Transverse colon (tissue), 4 donors: ENCODE results near the gene ZFHX2. TPM values are rescaled to one million over a fixed set of nuclear protein-coding genes. Genes with fewer than 3 reads are reported as not detected.
A peak's percentile ranks its signal among the peaks of the same experiment; 100 is the strongest.

Experiments
- DNase-seq: peaks from one replicate; pipeline ENCODE4 v3.0.0-alpha.2; 2019
- H3K27ac ChIP-seq, 4 donors: fragments of 200-600 bp; sonication (generic); 2 replicates each; pipeline ENCODE4 v1.5.1; 2016 to 2018; ENCODE audit warnings: inconsistent platforms in 4 of 4
- H3K27me3 ChIP-seq: fragments of 200-600 bp; sonication (generic); 2 replicates; pipeline ENCODE4 v1.5.1; 2017; ENCODE audit warnings: inconsistent platforms
- H3K36me3 ChIP-seq, 4 donors: fragments of 200-600 bp; sonication (generic); 2 replicates each; pipeline ENCODE4 v1.5.1; 2017 to 2019; ENCODE audit warnings: inconsistent platforms in 4 of 4
- H3K4me1 ChIP-seq, 4 donors: fragments of 200-600 bp; sonication (generic); 2 replicates each; pipeline ENCODE4 v1.5.1; 2017 to 2020; ENCODE audit warnings: inconsistent platforms in 4 of 4
- H3K4me3 ChIP-seq, 4 donors: fragments of 200-600 bp; sonication (generic); 1 replicate in 1 of 4; 2 replicates in 3 of 4; pipeline versions ENCODE4 v1.5.1 to v1.6.1; 2017 to 2019; ENCODE audit warnings: inconsistent platforms in 4 of 4
- H3K9me3 ChIP-seq, 2 donors: fragments of 200-600 bp; sonication (generic); 2 replicates each; pipeline ENCODE4 v1.5.1; 2017 to 2019; ENCODE audit warnings: inconsistent platforms in 2 of 2
- CTCF ChIP-seq, 5 experiments: fragments of 200-600 bp in 3 of 5; fragments of 450-650 bp in 2 of 5; sonication (generic) in 3 of 5; IDR thresholded peaks; 1 replicate in 2 of 5; 2 replicates in 3 of 5; pipeline ENCODE4 v1.5.1; 2016 to 2017; ENCODE audit warnings: antibody characterized with exemption in 5 of 5, inconsistent platforms in 3 of 5, mild to moderate bottlenecking in 2 of 5, moderate library complexity in 1 of 5
- EP300 ChIP-seq: sonication (generic); formaldehyde crosslinking; IDR thresholded peaks from one replicate; pipeline ENCODE4 v1.6.1; 2017; ENCODE audit warnings: antibody characterized with exemption, low read depth
- POLR2A ChIP-seq: fragments of 450-650 bp; IDR thresholded peaks from one replicate; pipeline ENCODE4 v1.6.1; 2016; ENCODE audit warnings: antibody characterized with exemption, mild to moderate bottlenecking, moderate library complexity
- POLR2AphosphoS5 ChIP-seq, 3 donors: sonication (generic); formaldehyde crosslinking; IDR thresholded peaks; one replicate each; pipeline ENCODE4 v1.6.1; 2016; ENCODE audit warnings: antibody characterized with exemption in 3 of 3
- WGBS, 2 donors: methylation state at CpG; one replicate each; pipeline ENCODE4 v1.1.5; 2018; ENCODE audit warnings: low coverage in 1 of 2; 5-methylcytosine and 5-hydroxymethylcytosine counted together
- in situ Hi-C, 4 donors: fragments of 200-750 bp; cut with MboI; loops; one replicate each; pipeline versions ENCODE4 v1.15.0 to v1.15.1; 2017; ENCODE audit warnings: low sequenced_read_pairs in 3 of 4, low pct_ligation_motif_present in 1 of 4, low pct_unique_long_range_greater_than_20kb in 1 of 4
- intact Hi-C: fragments of 100-400 bp; cut with DNase I; formaldehyde crosslinking; loops from one replicate; pipeline ENCODE4 v1.15.1; 2023; ENCODE audit warnings: low total_unique reads
- total RNA-seq, 4 donors: library from RNA; depleted of rRNA; stranded (reverse); fragments of >200 nt; gene quantifications; one replicate each; pipeline ENCODE4 v1.1.0, GENCODE V29; 2016

ZFHX2 gene
- total RNA-seq, 4 donors from 2014 or later = 0.20 to 1.1 (median 0.68) TPM

DNA sequence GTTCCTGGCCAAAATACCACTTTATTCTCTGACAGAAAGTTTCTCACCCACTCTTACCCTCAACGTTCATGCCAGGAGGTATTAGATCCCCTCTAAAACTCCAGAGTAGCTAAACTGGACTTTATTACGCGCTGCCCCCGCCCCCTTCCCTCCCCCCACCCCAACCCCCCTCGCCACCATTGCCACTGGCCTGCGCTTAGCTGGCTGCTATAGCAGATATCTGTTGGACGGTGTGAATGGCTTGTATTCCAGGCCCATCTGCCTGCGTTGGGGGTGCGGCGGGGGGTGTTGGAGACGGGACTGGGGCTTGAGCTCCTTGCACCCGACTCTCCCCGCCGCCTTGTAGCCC is 3.9 kb upstream of the ZFHX2 start:
- DNase-seq = no peak
- peaks cover 15 to 37% (median 26%) of the 10 kb centered on the region in 4 donors for H3K4me1 ChIP-seq
- 0% methylated on average over 1 to 7 of the region's 14 CpGs for WGBS, 2 donors
- H3K27me3 ChIP-seq = peaks cover 3% of the 10 kb centered on the region
- in situ Hi-C loops (loop anchor here in 3 of 4 donors (5.0 to 25.0 kb wide), 3 partner anchors 78 to 218 kb away; no protein-coding TSS in a partner anchor), intact Hi-C loops (no loop called here)
- no peaks in the 10 kb centered on the region for H3K9me3 ChIP-seq
- H3K4me3 ChIP-seq = peak overlapping the region; percentile 60 to 93 (median 86)
- peak overlapping the region; percentile 92 to 95 (median 94) for H3K27ac ChIP-seq
- peaks cover 0 to 3% (median 0%) of the 10 kb centered on the region in 4 donors for H3K36me3 ChIP-seq
- no peak for TF ChIP-seq POLR2AphosphoS5 (IDR thresholded peaks at IDR 0.05)
- TF ChIP-seq CTCF (IDR thresholded peaks at IDR 0.05) = no peak
- no peak for TF ChIP-seq POLR2A
- TF ChIP-seq EP300 = no peak

DNA sequence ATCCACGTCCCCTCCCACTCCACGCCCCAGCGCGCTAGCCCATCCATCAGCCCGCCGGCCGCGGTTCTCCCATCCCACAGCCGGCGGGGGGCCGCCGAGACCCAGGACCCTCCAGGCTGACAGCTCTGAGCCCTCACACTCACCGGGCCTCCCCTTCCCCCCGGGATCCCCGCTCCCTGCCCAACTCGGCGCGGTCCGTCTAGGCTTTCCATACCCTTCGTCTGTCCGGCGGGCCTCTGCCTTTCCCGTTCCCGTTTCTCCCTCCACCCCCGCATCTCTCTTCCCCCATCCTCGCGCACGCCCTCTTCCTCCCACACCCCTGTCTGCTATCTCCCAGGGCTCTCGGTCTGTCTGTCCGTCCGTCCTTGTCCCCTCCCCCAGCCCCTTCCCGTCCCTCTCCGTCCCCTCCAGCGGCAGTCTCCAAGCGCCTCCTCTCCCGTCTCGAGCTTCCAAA is 726 bp downstream of the ZFHX2 start:
- peak; percentile 27 for DNase-seq
- Histone ChIP-seq H3K9me3 (no peaks in the 10 kb centered on the region), H3K4me3 (peak overlapping the region; percentile 49 to 76 (median 64)), H3K36me3 (no peaks in the 10 kb centered on the region), H3K27me3 (peaks cover 9% of the 10 kb centered on the region), H3K27ac (peak overlapping the region; percentile 19 to 71 (median 56)), H3K4me1 (peaks cover 6 to 21% (median 16%) of the 10 kb centered on the region in 4 donors)
- in situ Hi-C loops = loop anchor here in 3 of 4 donors (10.0 to 25.0 kb wide), 2 partner anchors 76 to 214 kb away; no protein-coding TSS in a partner anchor
- TF ChIP-seq CTCF (IDR thresholded peaks at IDR 0.05) = no peak
- TF ChIP-seq POLR2AphosphoS5 (IDR thresholded peaks at IDR 0.05) = no peak
- TF ChIP-seq EP300 = no peak
- no peak for TF ChIP-seq POLR2A
- intact Hi-C loops = no loop called here
- WGBS, 2 donors = 2 to 4% methylated on average over 26 to 37 of the region's 37 CpGs

DNA sequence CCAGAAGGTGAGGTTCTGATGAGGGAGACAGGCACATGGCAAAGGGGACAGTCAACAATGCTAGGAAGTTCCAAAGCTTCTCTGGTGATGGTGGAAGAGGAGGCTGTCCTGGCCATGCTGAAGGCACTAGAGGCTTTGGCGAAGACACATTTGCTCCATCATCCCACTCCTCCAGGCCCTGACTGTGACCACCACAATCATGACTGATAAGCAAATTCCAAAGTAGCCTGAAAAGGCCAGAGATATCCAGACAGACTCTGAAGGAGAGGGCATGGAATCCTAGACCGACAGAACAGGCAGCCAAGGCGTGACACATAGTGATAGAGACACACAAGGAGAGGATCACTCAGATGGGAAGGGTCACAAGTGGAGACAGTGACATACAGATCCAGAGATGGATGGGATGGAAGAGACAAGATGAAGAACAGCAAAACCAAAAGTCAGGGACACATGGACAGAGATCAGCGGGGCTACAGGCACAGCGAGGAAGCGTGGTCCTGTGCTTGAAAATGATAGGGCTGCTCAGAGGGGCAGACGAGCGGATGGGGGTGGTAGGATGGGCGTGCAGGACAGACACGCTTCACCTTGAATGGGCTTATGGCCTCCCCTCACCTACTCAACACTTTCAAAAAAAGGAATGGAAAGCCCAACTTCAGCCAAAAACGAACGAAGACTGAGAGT is 1.3 kb downstream of the ZFHX2 start:
- TF ChIP-seq CTCF (IDR thresholded peaks at IDR 0.05) (no peak), POLR2A (no peak), EP300 (no peak), POLR2AphosphoS5 (IDR thresholded peaks at IDR 0.05) (no peak)
- H3K36me3 ChIP-seq = no peaks in the 10 kb centered on the region
- peaks cover 4 to 16% (median 14%) of the 10 kb centered on the region in 4 donors for H3K4me1 ChIP-seq
- in situ Hi-C loops (loop anchor here in 3 of 4 donors (10.0 to 25.0 kb wide), 2 partner anchors 75 to 213 kb away; no protein-coding TSS in a partner anchor), intact Hi-C loops (no loop called here)
- 65 to 66% methylated on average over 5 to 12 of the region's 12 CpGs for WGBS, 2 donors
- H3K9me3 ChIP-seq = no peaks in the 10 kb centered on the region
- peaks cover 9% of the 10 kb centered on the region for H3K27me3 ChIP-seq
- H3K4me3 ChIP-seq = peak overlapping the region; percentile 49 to 76 (median 64)
- peak overlapping the region in 2 of 4 donors; percentile 50 to 63 for H3K27ac ChIP-seq
- no peak for DNase-seq

GRCh38 chr14:23548351-23549318 is 2.9 kb downstream of the ZFHX2 start:
- no peak overlapping the region for H3K4me3 ChIP-seq
- DNase-seq = no peak
- TF ChIP-seq POLR2A = no peak
- TF ChIP-seq CTCF (IDR thresholded peaks at IDR 0.05) = no peak
- no peak for TF ChIP-seq EP300
- TF ChIP-seq POLR2AphosphoS5 (IDR thresholded peaks at IDR 0.05) = no peak

More at GRCh38 chr14:23548351-23549318, 2.9 kb downstream of the ZFHX2 start:
- intact Hi-C loops = no loop called here
- Histone ChIP-seq H3K4me1 (peaks cover 0 to 19% (median 13%) of the 10 kb centered on the region in 4 donors), H3K27me3 (peaks cover 9% of the 10 kb centered on the region), H3K9me3 (no peaks in the 10 kb centered on the region), H3K27ac (no peak overlapping the region), H3K36me3 (no peaks in the 10 kb centered on the region)
- in situ Hi-C loops = no loop called here
- WGBS, 2 donors = 72 to 76% methylated on average over 14 to 18 of the region's 18 CpGs
